Sigmoid colon (tissue), 7 donors: ENCODE results near the gene CDKAL1. TPM values are rescaled to one million over a fixed set of nuclear protein-coding genes. Genes with fewer than 3 reads are reported as not detected.

Source experiments
- DNase-seq: peaks from one replicate; pipeline ENCODE4 v3.0.0-alpha.2; 2019
- H3K27ac ChIP-seq, 4 donors: fragments of 200-600 bp; sonication (generic); one replicate each; pipeline ENCODE4 v1.5.1; 2016 to 2019; ENCODE audit warnings: mild to moderate bottlenecking in 1 of 4
- H3K27me3 ChIP-seq, 3 donors: fragments of 200-600 bp; sonication (generic); one replicate each; pipeline ENCODE4 v1.5.1; 2019; ENCODE audit warnings: mild to moderate bottlenecking in 1 of 3
- H3K36me3 ChIP-seq, 4 donors: fragments of 200-600 bp; sonication (generic); one replicate each; pipeline ENCODE4 v1.5.1; 2016 to 2019
- H3K4me1 ChIP-seq, 4 donors: fragments of 200-600 bp; sonication (generic); one replicate each; pipeline ENCODE4 v1.5.1; 2017 to 2019
- H3K4me3 ChIP-seq, 4 donors: fragments of 200-600 bp; sonication (generic); one replicate each; pipeline ENCODE4 v1.5.1; 2017 to 2019; ENCODE audit warnings: mild to moderate bottlenecking in 2 of 4, moderate library complexity in 1 of 4
- H3K9me3 ChIP-seq, 4 donors: fragments of 200-600 bp in 3 of 4; sonication (generic) in 3 of 4; one replicate each; pipeline versions ENCODE4 v1.5.1 to v1.6.1; 2013 to 2019
- CTCF ChIP-seq, 4 experiments: fragments of 450-650 bp in 3 of 4; fragments of 200-600 bp in 1 of 4; IDR thresholded peaks; one replicate each; pipeline ENCODE4 v1.5.1; 2016 to 2019; ENCODE audit warnings: antibody characterized with exemption in 4 of 4, mild to moderate bottlenecking in 3 of 4, moderate library complexity in 2 of 4
- EP300 ChIP-seq, 4 donors: sonication (generic); formaldehyde crosslinking; IDR thresholded peaks; one replicate each; pipeline ENCODE4 v1.6.1; 2017; ENCODE audit warnings: antibody characterized with exemption in 4 of 4
- POLR2A ChIP-seq, 2 donors: fragments of 450-650 bp; IDR thresholded peaks; one replicate each; pipeline ENCODE4 v1.6.1; 2016; ENCODE audit warnings: antibody characterized with exemption in 2 of 2, mild to moderate bottlenecking in 2 of 2, moderate library complexity in 2 of 2
- POLR2AphosphoS5 ChIP-seq, 4 donors: sonication (generic); formaldehyde crosslinking; IDR thresholded peaks; one replicate each; pipeline ENCODE4 v1.6.1; 2017; ENCODE audit warnings: antibody characterized with exemption in 4 of 4
- WGBS, 2 donors: extraction: QIAGEN DNeasy Blood & Tissue Kit; methylation state at CpG; one replicate each; pipeline ENCODE4 v1.1.7; 2013; 5-methylcytosine and 5-hydroxymethylcytosine counted together
- intact Hi-C: fragments of 100-400 bp; cut with DNase I; formaldehyde crosslinking; loops from one replicate; pipeline ENCODE4 v1.15.1; 2023
- polyA plus RNA-seq, 3 donors: library from polyadenylated mRNA; stranded (reverse); fragments of 200-250 nt; gene quantifications; one replicate each; pipeline ENCODE4 v1.2.3, GENCODE V29; 2013
- total RNA-seq, 4 donors: library from RNA; depleted of rRNA; stranded (reverse); fragments of >200 nt; gene quantifications; one replicate each; pipeline ENCODE4 v1.1.0, GENCODE V29; 2016
- donor health status: healthy with polysubstance abuse.
- donor health status: Bipolar disorder and iron deficiency.
- donor health status: healthy.

The CDKAL1 gene
- total and polyA plus RNA-seq, 7 donors: 2.8 to 14.7 (median 11.4) TPM

GRCh38 chr6:20699402-20699801, 165.1 kb downstream of the CDKAL1 start:
- Histone ChIP-seq H3K9me3 (no peaks in the 10 kb centered on the region), H3K4me1 (no peaks in the 10 kb centered on the region), H3K27ac (no peak overlapping the region), H3K36me3 (no peaks in the 10 kb centered on the region), H3K4me3 (no peak overlapping the region), H3K27me3 (no peaks in the 10 kb centered on the region)
- TF ChIP-seq CTCF (IDR thresholded peaks at IDR 0.05) (no peak), POLR2AphosphoS5 (IDR thresholded peaks at IDR 0.05) (no peak), POLR2A (IDR thresholded peaks at IDR 0.05) (no peak), EP300 (IDR thresholded peaks at IDR 0.05) (no peak)
- WGBS, 2 donors: 22 to 70% methylated on average over 4 of the region's 4 CpGs
- intact Hi-C loops: no loop called here
- DNase-seq: no peak

- intact Hi-C loops: no loop called here
- Histone ChIP-seq H3K9me3 (no peaks in the 10 kb centered on the region), H3K27me3 (no peaks in the 10 kb centered on the region), H3K27ac (no peak overlapping the region), H3K4me1 (no peaks in the 10 kb centered on the region), H3K4me3 (no peak overlapping the region), H3K36me3 (no peaks in the 10 kb centered on the region)
- no peak for DNase-seq
- TF ChIP-seq EP300 (IDR thresholded peaks at IDR 0.05) (no peak), POLR2A (IDR thresholded peaks at IDR 0.05) (no peak)
These were observed 166.1 kb downstream of the CDKAL1 start for GRCh38 chr6:20700375-20700774.

DNA sequence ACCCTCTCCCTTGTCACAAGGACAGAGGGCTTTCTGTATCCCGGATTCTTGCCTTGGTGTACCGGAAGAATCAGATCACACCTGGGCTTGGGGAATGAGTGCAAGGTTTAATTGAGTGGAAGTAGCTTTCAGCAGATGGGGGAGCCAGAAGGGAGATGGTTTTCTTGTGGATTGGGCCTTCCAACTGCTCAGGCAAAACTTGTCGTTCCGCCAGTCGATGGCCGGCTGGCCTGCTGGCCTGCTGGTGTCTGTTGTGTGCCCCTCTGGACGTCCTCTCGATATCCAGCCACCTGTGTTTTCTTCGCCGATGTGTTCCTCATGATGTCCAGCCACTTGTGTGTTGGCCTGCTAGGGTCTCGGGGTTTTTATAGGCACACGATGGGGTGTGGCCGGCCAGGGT, 168.1 kb downstream of the CDKAL1 start:
- TF ChIP-seq CTCF (IDR thresholded peaks at IDR 0.05): no peak
- intact Hi-C loops: no loop called here
- H3K9me3 ChIP-seq: no peaks in the 10 kb centered on the region
- H3K4me1 ChIP-seq: peaks cover 0 to 17% (median 2%) of the 10 kb centered on the region in 4 donors
- H3K27me3 ChIP-seq: no peaks in the 10 kb centered on the region
- H3K27ac ChIP-seq: no peak overlapping the region
- WGBS, 2 donors: 97% methylated on average over 13 of the region's 13 CpGs
- no peak for DNase-seq
- no peak overlapping the region for H3K4me3 ChIP-seq
- no peaks in the 10 kb centered on the region for H3K36me3 ChIP-seq

- TF ChIP-seq POLR2A (IDR thresholded peaks at IDR 0.05) (no peak), POLR2AphosphoS5 (IDR thresholded peaks at IDR 0.05) (no peak), CTCF (IDR thresholded peaks at IDR 0.05) (no peak), EP300 (IDR thresholded peaks at IDR 0.05) (no peak)
- WGBS, 2 donors: 74 to 85% methylated on average over 3 of the region's 3 CpGs
- peaks cover 0 to 17% (median 2%) of the 10 kb centered on the region in 4 donors for H3K4me1 ChIP-seq
- intact Hi-C loops: no loop called here
- no peaks in the 10 kb centered on the region for H3K27me3 ChIP-seq
- H3K36me3 ChIP-seq: no peaks in the 10 kb centered on the region
- H3K4me3 ChIP-seq: no peak overlapping the region
- no peak for DNase-seq
- no peak overlapping the region for H3K27ac ChIP-seq
- H3K9me3 ChIP-seq: no peaks in the 10 kb centered on the region
These were observed 168.8 kb downstream of the CDKAL1 start for GRCh38 chr6:20703049-20703448.

- Histone ChIP-seq H3K4me1 (peaks cover 0 to 17% (median 2%) of the 10 kb centered on the region in 4 donors), H3K27ac (no peak overlapping the region), H3K4me3 (no peak overlapping the region), H3K36me3 (no peaks in the 10 kb centered on the region), H3K27me3 (no peaks in the 10 kb centered on the region), H3K9me3 (no peaks in the 10 kb centered on the region)
- WGBS, 2 donors: 59 to 85% methylated on average over 2 of the region's 2 CpGs
- no peak for TF ChIP-seq CTCF (IDR thresholded peaks at IDR 0.05)
- no peak for TF ChIP-seq EP300 (IDR thresholded peaks at IDR 0.05)
- no peak for TF ChIP-seq POLR2A (IDR thresholded peaks at IDR 0.05)
- no peak for TF ChIP-seq POLR2AphosphoS5 (IDR thresholded peaks at IDR 0.05)
- DNase-seq: no peak
- intact Hi-C loops: no loop called here
These were observed 170.2 kb downstream of the CDKAL1 start for GRCh38 chr6:20704325-20705025.
